IPS-15b (cell line): ENCODE measurements around the gene MIEF1.

Experiments used
- H3K27me3 ChIP-seq: one replicate; pipeline ENCODE4 v1.6.1; 2013; ENCODE audit warnings: low read length; ENCODE audit not compliant: control insufficient read depth, insufficient read depth
- H3K36me3 ChIP-seq: one replicate; pipeline ENCODE4 v1.6.1; 2013; ENCODE audit warnings: low read length; ENCODE audit not compliant: control insufficient read depth, insufficient read depth
- H3K4me1 ChIP-seq: one replicate; pipeline ENCODE4 v1.6.1; 2013; ENCODE audit warnings: mild to moderate bottlenecking, low read length; ENCODE audit not compliant: control insufficient read depth, insufficient read depth
- H3K4me3 ChIP-seq: one replicate; pipeline ENCODE4 v1.5.1; 2013; ENCODE audit warnings: low read depth, low read length
- H3K9ac ChIP-seq: one replicate; pipeline ENCODE4 v1.6.1; 2013; ENCODE audit warnings: low read depth, mild to moderate bottlenecking, low read length
- H3K9me3 ChIP-seq: one replicate; pipeline ENCODE4 v1.6.1; 2013; ENCODE audit warnings: mild to moderate bottlenecking, low read length; ENCODE audit not compliant: control insufficient read depth, insufficient read depth

Gene MIEF1

GRCh38 chr22:39562839-39563489, 60.9 kb downstream of the MIEF1 start:
- H3K4me1 ChIP-seq, result peaks cover 4% of the 10 kb centered on the region
- no peaks in the 10 kb centered on the region for H3K9me3 ChIP-seq
- H3K4me3 ChIP-seq, result no peak overlapping the region
- H3K9ac ChIP-seq, result no peak overlapping the region
- H3K27me3 ChIP-seq, result peaks cover 30% of the 10 kb centered on the region
- no peaks in the 10 kb centered on the region for H3K36me3 ChIP-seq

- Histone ChIP-seq H3K9ac (no peak overlapping the region), H3K4me1 (peaks cover 4% of the 10 kb centered on the region), H3K36me3 (no peaks in the 10 kb centered on the region), H3K4me3 (no peak overlapping the region), H3K27me3 (peaks cover 22% of the 10 kb centered on the region), H3K9me3 (no peaks in the 10 kb centered on the region)
Measured at GRCh38 chr22:39563571-39564428, 61.7 kb downstream of the MIEF1 start.

GRCh38 chr22:39565414-39565944, 63.4 kb downstream of the MIEF1 start:
- H3K27me3 ChIP-seq, result peaks cover 13% of the 10 kb centered on the region
- no peaks in the 10 kb centered on the region for H3K9me3 ChIP-seq
- H3K36me3 ChIP-seq, result no peaks in the 10 kb centered on the region
- H3K4me3 ChIP-seq, result no peak overlapping the region
- H3K4me1 ChIP-seq, result no peaks in the 10 kb centered on the region
- H3K9ac ChIP-seq, result no peak overlapping the region

GRCh38 chr22:39567135-39567946, 65.3 kb downstream of the MIEF1 start:
- no peaks in the 10 kb centered on the region for H3K4me1 ChIP-seq
- no peaks in the 10 kb centered on the region for H3K27me3 ChIP-seq
- H3K9me3 ChIP-seq, result no peaks in the 10 kb centered on the region
- H3K9ac ChIP-seq, result no peak overlapping the region
- H3K36me3 ChIP-seq, result no peaks in the 10 kb centered on the region
- no peak overlapping the region for H3K4me3 ChIP-seq
